NCI-H1417 treated with DMSO at 0.1 percent for 48 hours (cell line): ENCODE measurements around the gene SP140.
"Not testable (repeated sequence)": the region's sequence is repeated elsewhere in the genome, so short reads cannot be mapped to it uniquely, and the experiment has no call there.

Experiments
- DNase-seq: peaks from one replicate; lab custom pipeline; 2025; lab: John Stamatoyannopoulos, UW

The SP140 gene

DNA sequence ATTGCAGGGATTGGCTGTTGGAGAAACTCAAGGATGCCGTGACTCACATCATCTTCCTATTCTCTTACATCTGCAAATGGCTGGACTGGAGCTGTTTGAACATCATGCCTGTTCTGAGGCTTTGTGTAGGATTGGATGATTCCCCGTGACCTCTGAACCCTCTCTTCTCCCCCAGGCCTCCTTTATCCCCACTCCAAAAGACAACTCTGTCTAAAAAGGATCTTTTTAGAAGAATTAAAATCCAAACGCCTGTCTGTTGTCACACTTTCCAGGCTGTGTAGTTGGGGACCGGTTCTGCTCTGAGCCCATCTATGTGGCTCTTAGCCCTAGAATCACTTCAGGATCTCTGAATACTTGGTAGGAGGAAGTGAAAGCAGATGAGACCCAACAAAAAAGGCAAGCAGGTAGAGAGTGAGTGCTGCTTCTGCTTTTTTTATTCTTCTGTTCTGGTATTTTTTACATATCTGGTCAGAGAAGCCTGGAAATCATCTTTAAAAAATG lies 565 bp downstream of the SP140 start:
- DNase-seq: no peak

- no peak for DNase-seq
These were observed 1.7 kb downstream of the SP140 start for GRCh38 chr2:230227216-230227615.

GRCh38 chr2:230230087-230230486 lies 4.6 kb downstream of the SP140 start:
- DNase-seq: no peak

DNA sequence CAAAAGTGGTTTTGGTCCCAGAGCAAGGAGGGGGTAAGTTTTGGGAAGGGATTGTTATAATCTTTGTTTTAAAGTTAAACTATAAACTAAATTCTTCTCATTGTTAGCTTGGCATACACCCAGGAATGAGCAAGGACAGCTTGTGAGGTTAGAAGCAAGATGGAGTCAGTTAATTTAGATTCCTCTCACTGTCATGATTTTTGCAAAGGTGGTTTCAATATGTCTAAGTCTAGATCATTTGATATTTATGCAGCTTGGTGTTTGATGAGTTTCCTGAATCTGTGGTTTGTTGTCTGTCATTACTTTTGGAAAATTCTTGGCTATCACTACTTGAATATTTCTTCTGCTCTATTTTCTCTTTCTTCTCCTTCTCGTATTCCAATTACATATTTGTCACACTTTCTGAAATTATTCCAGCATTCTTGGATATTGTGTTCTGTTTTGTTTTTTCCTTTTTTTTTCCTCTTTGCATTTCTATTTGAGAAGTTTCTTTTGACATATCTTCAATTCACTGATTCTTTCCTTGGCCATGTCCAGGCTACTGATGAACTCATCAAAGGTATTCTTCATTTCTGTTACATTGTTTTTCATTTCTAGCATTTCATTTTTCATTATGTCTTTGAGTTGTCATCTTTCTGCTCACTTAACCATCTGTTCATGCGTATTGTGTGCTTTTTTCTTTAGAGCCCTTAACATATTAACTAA lies 5.1 kb downstream of the SP140 start:
- no peak for DNase-seq

DNA sequence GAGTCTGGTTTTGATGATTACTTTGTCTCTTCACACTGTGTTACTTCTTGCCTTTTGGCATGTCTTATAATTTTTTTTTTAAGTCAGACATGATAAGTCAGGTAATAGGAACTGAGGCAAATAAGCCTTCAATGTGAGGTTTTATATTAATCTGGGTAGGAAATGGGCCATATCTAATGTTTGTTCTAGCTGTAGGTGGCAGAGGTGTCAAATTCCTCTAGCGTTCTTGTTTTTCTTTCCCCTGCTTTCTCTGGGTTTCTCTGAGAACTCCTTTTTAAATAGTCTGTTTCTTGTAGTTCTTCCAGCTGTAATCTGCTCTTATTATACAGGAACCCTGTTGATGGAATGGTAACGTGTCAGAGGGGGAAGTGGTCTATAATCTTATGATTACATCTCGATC lies 5.7 kb downstream of the SP140 start:
- DNase-seq: no peak

GRCh38 chr2:230234122-230234722 lies 8.7 kb downstream of the SP140 start:
- no peak for DNase-seq

DNA sequence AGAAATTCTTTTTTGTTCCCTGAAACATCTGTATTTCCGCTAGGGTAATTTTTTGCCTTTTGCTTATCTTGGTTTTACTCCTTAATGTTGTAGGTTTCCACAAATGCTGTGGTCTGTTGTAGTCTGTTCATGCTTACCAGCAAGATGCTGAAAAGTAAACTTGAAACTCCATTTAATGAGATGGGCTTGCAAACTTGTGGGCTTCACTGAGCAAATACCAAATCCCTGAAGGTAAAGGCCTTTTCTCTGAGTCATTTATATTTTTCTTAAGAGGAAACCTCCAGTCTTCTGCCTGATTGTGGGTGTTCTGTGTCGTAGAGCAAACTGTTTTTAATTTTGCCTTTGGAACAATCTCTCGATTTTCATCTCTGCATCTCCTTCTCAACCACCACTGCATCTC lies 9.3 kb downstream of the SP140 start:
- DNase-seq: no peak

GRCh38 chr2:230244211-230244610 lies 18.7 kb downstream of the SP140 start:
- no peak for DNase-seq

DNA sequence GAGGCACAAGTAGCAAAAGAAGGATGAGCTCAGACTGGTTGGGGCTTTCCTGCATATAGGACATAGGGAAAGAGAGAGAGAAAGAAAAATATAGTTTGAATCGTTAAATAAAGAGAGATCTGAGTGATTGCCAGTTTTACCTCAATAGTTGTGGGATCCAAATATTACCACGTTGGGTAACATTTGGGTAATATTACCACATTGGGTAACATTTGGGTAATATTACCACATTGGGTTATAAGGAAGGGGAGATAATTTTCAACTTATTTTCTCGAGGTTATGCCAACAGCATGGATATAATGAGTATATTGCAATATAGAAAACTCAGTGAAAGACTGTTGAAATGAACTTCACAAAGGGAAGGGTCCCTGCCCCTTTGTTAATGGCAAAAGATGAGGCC lies 20.7 kb downstream of the SP140 start:
- no peak for DNase-seq

GRCh38 chr2:230250231-230250630 lies 24.7 kb downstream of the SP140 start:
- DNase-seq: no peak

DNA sequence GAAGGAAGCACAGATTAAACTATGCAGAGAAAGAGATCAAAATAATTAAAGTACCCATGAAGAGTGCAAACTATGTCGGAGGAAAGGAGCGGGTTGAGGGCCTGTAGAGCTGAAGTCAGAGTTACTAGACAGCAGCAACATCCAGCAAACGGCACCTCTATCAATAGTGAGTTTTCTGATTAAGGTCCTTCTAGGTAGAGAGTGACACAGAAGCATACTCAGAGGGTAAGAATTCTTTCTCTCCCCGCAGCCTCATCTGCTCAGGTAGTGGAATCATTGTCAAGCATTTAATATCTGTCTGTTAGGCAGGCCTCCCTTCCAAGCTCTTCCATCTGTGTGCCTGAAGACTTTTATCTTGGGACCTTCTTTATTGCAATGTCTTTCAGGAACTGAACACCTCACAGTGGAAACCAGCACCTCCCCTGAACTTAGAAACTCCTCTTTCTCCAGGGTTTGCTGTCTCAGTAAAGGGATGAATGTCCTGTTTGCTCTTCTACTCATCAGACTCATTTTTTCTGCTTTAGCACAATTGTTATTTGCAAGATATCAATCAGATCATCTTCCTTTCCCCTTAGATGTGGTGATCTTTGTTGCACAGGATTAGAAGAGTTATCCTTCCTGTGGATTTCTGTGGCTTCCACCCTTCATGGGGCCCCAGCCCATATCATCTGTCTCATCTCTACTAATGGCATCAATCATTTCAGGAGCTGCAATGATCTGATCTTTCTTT lies 28.8 kb downstream of the SP140 start:
- DNase-seq: no peak

DNA sequence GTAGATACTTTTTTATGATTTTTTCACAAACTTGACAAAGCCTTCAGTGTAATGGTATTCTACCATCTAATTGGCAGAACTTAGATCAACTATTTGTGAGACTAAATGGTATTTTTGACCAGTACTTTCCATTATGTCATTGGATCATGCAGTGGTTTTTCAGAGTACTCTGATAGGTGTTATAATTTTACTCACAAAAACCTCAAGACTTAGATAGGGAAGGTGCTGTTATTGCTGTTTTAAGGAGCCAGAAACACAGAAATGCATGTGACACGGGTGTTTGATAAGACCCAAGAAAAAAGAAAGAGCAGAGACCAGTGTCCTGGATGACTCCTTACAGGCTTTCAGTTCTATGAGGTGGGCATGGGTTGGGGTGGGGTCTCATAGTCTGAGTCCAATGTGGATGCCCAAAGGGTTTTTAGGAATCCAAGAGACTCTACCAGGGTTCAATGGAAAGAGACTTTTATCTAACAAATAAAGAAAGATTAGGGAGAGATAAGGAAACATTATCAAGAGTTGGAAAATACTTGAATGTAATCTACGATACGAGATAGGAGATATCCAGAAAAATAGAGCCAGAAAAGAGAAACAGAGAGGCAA lies 31.3 kb downstream of the SP140 start:
- DNase-seq: no peak

DNA sequence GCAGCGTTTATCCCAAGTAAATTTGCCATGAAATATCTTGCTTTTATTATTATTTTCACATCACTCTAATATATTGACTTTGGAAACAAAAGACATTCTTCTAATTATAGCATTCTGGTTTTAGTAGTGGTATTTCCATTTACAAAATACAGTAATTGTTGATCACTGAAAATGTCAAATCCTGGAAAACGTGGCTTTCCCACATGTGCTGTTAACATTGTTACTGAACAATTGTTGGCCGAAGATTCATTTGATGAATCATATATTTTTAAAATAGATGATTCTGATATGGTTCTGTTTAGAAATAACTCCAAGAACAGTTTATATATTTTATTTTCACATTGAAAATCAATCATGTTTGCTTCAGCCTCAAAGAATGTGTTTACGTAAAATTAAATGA lies 32.9 kb downstream of the SP140 start:
- no peak for DNase-seq

DNA sequence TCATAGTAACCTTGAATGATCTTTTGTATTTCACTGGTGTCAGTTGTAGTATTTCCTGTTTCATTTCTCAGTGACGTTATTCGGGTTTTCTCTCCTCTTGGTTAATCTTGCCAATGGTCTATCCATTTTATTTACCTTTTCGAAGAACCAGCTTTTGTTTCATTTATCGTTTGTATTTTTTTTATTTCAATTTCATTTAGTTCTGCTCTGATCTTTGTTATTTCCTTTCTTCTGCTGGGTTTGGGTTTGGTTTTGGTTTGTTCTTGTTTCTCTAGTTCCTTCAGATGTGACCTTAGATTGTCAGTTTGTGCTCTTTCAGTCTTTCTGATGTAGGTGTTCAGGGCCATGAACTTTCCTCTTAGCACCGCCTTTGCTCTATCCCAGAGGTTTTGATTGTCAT lies 36.7 kb downstream of the SP140 start:
- no peak for DNase-seq

DNA sequence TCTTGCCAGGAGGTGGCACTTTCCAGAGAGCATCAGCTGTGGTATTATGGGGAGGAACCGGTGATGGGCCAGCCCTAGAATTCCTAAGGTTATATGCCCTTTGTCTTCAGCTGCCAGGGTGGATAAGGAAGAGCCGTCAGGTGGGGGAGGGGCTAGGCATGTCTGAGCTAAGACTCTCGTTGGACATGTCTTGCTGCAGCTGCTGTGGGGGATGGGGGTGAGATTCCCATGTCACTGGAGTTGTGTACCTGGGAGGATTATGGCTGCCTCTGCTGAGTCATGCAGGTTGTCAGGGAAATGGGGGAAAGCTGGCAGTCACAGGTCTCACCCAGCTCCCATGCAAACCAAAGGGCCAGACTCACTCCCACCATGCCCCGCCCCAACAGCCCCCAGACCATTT lies 39.4 kb downstream of the SP140 start:
- DNase-seq: not testable (repeated sequence)

DNA sequence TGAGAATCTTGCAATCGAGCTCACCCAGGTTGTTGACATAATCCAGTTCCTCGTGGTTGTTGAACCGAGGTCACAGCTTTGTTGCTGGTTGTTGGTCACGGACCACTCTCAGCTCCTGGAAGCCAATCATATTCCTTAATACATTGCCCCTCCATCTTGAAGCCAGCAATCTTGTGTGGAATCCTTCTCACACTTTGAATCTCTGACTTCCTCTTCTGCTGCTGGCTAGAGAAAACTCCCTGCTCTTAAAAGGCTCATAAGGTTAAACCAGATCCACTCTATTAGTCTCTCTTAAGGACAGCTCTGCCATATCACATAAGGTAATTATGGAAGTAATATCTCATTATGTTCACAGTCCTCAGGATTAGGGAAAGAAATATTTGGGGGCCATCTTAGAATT lies 41.1 kb downstream of the SP140 start:
- no peak for DNase-seq

DNA sequence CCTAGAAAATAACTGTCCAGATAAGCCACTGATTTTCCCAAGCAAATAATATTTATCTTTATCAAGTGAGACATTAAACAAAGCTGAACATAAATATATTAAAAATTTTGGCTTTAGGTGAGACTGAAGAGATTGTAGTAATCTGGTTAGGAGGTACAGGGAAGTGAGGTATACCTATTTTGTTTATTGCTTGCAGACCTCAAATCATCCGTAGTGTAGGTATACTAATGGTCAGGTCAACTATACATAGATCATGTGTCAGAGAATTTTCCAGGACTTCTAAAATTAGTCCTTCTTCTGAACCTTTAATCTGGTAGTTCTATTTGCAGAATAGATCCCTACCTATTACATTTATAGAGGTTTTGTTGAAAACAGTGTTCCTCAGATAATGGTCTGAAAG lies 41.5 kb downstream of the SP140 start:
- DNase-seq: no peak

GRCh38 chr2:230267556-230267955 lies 42.0 kb downstream of the SP140 start:
- DNase-seq: no peak

DNA sequence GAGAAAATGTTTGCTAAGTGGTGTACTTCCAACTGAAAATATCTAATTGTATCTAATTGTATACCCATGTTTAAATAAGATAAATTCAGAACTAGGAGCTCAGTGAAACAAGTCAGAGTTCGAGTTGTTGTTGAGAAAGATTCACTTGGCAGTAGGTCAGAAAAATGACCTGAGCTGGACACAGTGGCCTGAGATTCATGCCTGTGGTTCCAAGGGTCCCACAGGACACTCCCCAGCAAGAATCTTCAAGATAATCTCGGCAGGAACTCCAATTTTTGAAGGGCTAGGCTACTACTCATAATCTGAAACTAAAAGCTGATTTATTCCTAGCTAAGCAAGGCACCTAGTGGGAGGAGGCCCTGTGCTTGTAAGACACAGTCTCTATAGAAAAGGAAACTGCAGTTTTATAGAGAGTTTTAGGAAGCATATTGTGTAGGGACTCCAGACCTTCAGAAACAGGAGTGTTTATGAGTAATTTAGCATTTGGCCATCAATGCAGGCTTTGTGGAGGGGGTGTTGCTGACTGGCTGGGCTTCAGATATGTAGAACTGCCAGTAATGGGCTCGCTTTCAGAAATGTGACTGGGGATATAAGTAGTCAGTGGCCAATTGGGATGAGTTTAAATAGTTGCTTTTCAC lies 43.2 kb downstream of the SP140 start:
- DNase-seq: no peak

DNA sequence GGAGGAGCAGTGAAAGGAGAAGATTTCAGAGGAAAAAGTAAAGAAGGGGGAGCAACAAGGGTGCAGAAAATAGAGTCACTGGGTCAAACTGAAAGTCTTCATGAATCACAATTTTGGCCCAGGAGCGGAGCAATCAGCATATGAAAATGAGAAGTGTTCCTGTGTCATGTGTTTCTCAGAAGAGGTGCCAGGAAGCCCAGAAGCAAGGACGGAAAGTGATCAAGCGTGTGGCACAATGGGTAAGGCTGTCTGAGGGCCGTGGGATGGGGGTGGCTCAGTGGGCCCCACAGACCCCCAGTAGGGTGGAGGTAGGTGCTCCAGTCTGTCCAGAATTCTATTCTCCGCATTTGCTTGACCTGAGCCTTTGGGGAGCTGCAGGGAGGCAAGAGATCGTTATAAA lies 44.2 kb downstream of the SP140 start:
- DNase-seq: no peak

- no peak for DNase-seq
These were observed 57.4 kb downstream of the SP140 start for GRCh38 chr2:230282936-230283335.

DNA sequence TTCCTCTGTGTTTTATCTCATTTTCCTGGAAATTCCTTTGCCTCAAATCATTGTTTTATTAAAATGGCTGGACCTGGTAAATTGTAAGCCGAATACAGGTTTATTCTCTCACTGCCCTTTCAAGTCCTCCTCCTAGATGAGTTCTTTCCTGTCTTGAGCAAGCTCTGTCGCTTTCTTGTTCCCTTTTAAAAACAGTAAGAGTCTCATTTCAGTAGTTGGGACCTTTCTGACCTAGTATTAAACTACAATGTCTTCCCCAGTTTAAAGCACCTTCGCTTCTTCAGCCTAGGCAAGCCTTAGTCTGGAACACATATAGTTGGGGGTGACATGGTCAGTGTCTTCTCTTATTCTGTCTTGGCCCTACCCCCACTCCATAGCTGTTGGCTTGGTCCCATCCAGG lies 60.5 kb downstream of the SP140 start:
- no peak for DNase-seq
